CD8-positive, alpha-beta memory T cell (primary cell): ENCODE data around the gene ARIH1. TPM values are rescaled to one million over a fixed set of nuclear protein-coding genes. Genes with fewer than 3 reads are reported as not detected.

ENCODE experiments used
- CTCF ChIA-PET: fragments of 350-600 bp; sonication (Branson Sonifier 250); formaldehyde crosslinking; loops from one replicate; lab custom pipeline; 2021; ENCODE audit warnings: antibody characterized with exemption; lab: Charles Lee
- POLR2A ChIA-PET: fragments of 350-600 bp; sonication (Branson Sonifier 250); formaldehyde crosslinking; loops from one replicate; lab custom pipeline; 2021; ENCODE audit warnings: antibody characterized with exemption; lab: Charles Lee
- DNase-seq, 5 donors: peaks; one replicate each; pipeline versions ENCODE4 v3.0.0 to v3.0.0-alpha.2; 2020 to 2022; ENCODE audit warnings: mixed read lengths in 1 of 5
- H3K27ac ChIP-seq: one replicate; pipeline ENCODE4 v1.7.0; 2013; ENCODE audit warnings: low read depth, mild to moderate bottlenecking, low read length, moderate library complexity
- H3K27me3 ChIP-seq: 2 replicates; pipeline ENCODE4 v1.7.0; 2013; ENCODE audit warnings: low read length, mild to moderate bottlenecking; ENCODE audit not compliant: insufficient read depth, poor library complexity, severe bottlenecking
- H3K36me3 ChIP-seq: 2 replicates; pipeline ENCODE4 v1.7.0; 2013; ENCODE audit warnings: mild to moderate bottlenecking, low read length, moderate library complexity; ENCODE audit not compliant: insufficient read depth
- H3K4me1 ChIP-seq: 2 replicates; pipeline ENCODE4 v1.7.0; 2013; ENCODE audit warnings: mild to moderate bottlenecking, low read length, moderate library complexity; ENCODE audit not compliant: insufficient read depth
- H3K4me3 ChIP-seq: 2 replicates; pipeline ENCODE4 v1.7.0; 2013; ENCODE audit warnings: mild to moderate bottlenecking, low read length
- H3K9me3 ChIP-seq: 2 replicates; pipeline ENCODE4 v1.7.0; 2013; ENCODE audit warnings: mild to moderate bottlenecking, low read length
- H3K27ac Mint-ChIP-seq, 8 donors: one replicate each; pipeline ENCODE4 v1.8.0; 2020 to 2021; ENCODE audit warnings: mixed read lengths in 8 of 8, mild to moderate bottlenecking in 6 of 8, inconsistent platforms in 3 of 8, moderate library complexity in 3 of 8
- H3K27me3 Mint-ChIP-seq, 2 donors: one replicate each; pipeline ENCODE4 v1.8.0; 2020 to 2021; ENCODE audit warnings: mixed read lengths in 2 of 2, mild to moderate bottlenecking in 1 of 2, moderate library complexity in 1 of 2
- H3K36me3 Mint-ChIP-seq, 3 donors: one replicate each; pipeline ENCODE4 v1.8.0; 2020 to 2021; ENCODE audit warnings: mixed read lengths in 3 of 3, inconsistent platforms in 1 of 3, mild to moderate bottlenecking in 1 of 3
- H3K4me1 Mint-ChIP-seq, 3 donors: one replicate each; pipeline ENCODE4 v1.8.0; 2020 to 2021; ENCODE audit warnings: mixed read lengths in 3 of 3, inconsistent platforms in 1 of 3, mild to moderate bottlenecking in 1 of 3
- H3K4me3 Mint-ChIP-seq, 7 donors: one replicate each; pipeline ENCODE4 v1.8.0; 2020 to 2021; ENCODE audit warnings: mixed read lengths in 7 of 7, mild to moderate bottlenecking in 6 of 7, moderate library complexity in 4 of 7, inconsistent platforms in 2 of 7
- H3K9me3 Mint-ChIP-seq, 5 donors: one replicate each; pipeline ENCODE4 v1.8.0; 2020 to 2022; ENCODE audit warnings: mixed read lengths in 5 of 5, mild to moderate bottlenecking in 3 of 5, moderate library complexity in 2 of 5, inconsistent platforms in 1 of 5
- polyA plus RNA-seq: library from polyadenylated mRNA; unstranded; fragments of 300-500 nt; fragmentation: Illumina TruSeq; gene quantifications from one replicate; pipeline ENCODE4 v1.2.3, GENCODE V29; 2021
- total RNA-seq, 2 experiments: library from RNA; stranded (reverse); gene quantifications; one replicate each; pipeline ENCODE4 v1.2.3, GENCODE V29; 2021

The ARIH1 gene
- total and polyA plus RNA-seq, 3 experiments from 2014 or later, result 24.3 to 164 (median 153) TPM

DNA sequence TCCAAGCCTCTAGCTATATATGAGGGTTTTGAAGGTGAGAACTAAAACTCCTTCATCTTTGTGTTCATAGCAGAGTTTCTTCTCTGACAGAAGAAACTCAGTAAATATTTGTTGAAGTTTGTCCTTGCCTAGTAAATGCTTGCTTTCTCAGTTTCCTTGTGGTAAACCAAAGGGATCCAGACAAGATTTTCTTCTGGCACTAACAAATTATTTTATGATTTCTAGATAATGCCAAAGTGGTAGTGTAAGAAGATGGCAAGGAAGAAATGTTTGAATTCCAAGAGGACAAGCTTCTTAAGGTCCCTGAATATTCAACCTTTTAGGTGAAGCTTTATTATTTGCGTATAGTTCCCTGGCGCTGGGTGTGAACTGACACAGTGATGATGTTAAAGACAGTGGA, 14.4 kb downstream of the ARIH1 start:
- Mint-ChIP-seq H3K4me3 (peak overlapping the region in 3 of 7 donors; percentile 23 to 53 (median 33)), H3K36me3 (peaks cover 0 to 41% (median 0%) of the 10 kb centered on the region in 3 donors), H3K27me3 (no peaks in the 10 kb centered on the region), H3K4me1 (peaks cover 73 to 94% (median 92%) of the 10 kb centered on the region in 3 donors), H3K27ac (peak overlapping the region in 1 of 8 donors; percentile 14), H3K9me3 (no peaks in the 10 kb centered on the region)
- Histone ChIP-seq H3K27ac (no peak overlapping the region), H3K36me3 (no peaks in the 10 kb centered on the region), H3K4me3 (no peak overlapping the region), H3K4me1 (peaks cover 67% of the 10 kb centered on the region), H3K9me3 (no peaks in the 10 kb centered on the region), H3K27me3 (no peaks in the 10 kb centered on the region)
- ChIA-PET CTCF (no interaction called here), POLR2A (no interaction called here)
- DNase-seq, result no peak

DNA sequence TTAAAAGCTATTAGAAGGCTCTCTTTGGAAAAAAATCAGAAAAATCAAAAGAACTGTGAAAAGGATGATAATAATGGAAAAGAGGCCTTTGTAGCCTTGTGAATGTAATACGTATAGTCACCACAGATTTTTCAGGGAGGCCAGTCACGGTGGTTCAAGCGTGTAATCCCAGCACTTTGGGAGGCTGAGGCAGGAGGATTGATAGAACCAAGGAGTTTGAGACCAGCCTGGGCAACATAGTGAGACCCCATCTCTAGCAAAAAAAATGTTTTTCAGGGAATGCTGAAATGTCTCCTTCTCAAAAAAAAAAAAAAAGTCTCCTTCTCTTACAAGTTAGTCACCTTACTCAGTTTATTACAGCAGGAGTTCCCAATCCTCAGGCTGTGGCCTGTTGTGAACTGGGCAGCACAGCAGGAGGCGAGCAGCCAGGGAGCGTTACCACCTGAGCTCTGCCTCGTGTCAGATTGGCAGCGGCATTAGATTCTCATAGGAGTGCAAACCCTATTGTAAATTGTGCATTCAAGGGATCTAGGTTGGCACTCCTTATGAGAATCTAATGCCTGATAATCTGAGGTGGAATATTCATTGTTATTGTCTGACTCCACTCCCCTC, 15.9 kb downstream of the ARIH1 start:
- no peaks in the 10 kb centered on the region for H3K36me3 ChIP-seq
- H3K27me3 ChIP-seq, result no peaks in the 10 kb centered on the region
- POLR2A ChIA-PET, result no interaction called here
- H3K4me1 ChIP-seq, result peaks cover 72% of the 10 kb centered on the region
- H3K4me3 Mint-ChIP-seq, result peak overlapping the region in 5 of 7 donors; percentile 1 to 43 (median 6)
- no peak overlapping the region for H3K4me3 ChIP-seq
- peaks cover 0 to 34% (median 0%) of the 10 kb centered on the region in 3 donors for H3K36me3 Mint-ChIP-seq
- CTCF ChIA-PET, result no interaction called here
- no peaks in the 10 kb centered on the region for H3K27me3 Mint-ChIP-seq
- H3K27ac ChIP-seq, result no peak overlapping the region
- H3K4me1 Mint-ChIP-seq, result peaks cover 75 to 95% (median 94%) of the 10 kb centered on the region in 3 donors
- no peaks in the 10 kb centered on the region for H3K9me3 Mint-ChIP-seq
- no peaks in the 10 kb centered on the region for H3K9me3 ChIP-seq
- DNase-seq, result no peak
- H3K27ac Mint-ChIP-seq, result peak overlapping the region in 3 of 8 donors; percentile 25 to 39 (median 29)

DNA sequence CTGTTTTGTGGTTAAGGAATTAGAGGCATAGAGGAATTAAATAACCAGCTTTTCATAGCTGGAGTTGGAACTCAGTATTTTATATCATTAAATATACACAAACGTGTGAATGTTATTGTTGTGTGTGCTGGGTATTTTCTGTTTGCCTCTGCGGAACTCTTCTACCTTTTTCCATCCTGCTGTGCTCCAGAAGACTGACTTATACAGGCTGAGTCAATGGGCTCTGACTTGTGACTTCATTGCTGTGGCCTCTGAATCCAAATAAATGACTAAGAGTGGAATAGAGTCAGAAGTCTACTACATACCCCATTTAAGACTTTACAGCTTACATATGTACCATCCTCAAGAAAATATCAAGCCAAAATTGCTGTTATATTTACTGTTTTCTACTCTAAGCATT, 17.6 kb downstream of the ARIH1 start:
- POLR2A ChIA-PET, result no interaction called here
- Histone ChIP-seq H3K27ac (no peak overlapping the region), H3K4me3 (no peak overlapping the region), H3K36me3 (no peaks in the 10 kb centered on the region), H3K9me3 (no peaks in the 10 kb centered on the region), H3K4me1 (peaks cover 65% of the 10 kb centered on the region), H3K27me3 (no peaks in the 10 kb centered on the region)
- DNase-seq, result no peak
- peak overlapping the region in 1 of 7 donors; percentile 10 for H3K4me3 Mint-ChIP-seq
- H3K27ac Mint-ChIP-seq, result no peak overlapping the region
- CTCF ChIA-PET, result no interaction called here
- no peaks in the 10 kb centered on the region for H3K9me3 Mint-ChIP-seq
- peaks cover 75 to 97% (median 97%) of the 10 kb centered on the region in 3 donors for H3K4me1 Mint-ChIP-seq
- no peaks in the 10 kb centered on the region for H3K27me3 Mint-ChIP-seq
- H3K36me3 Mint-ChIP-seq, result peaks cover 0 to 29% (median 0%) of the 10 kb centered on the region in 3 donors

GRCh38 chr15:72492733-72493132, 18.6 kb downstream of the ARIH1 start:
- no peak overlapping the region for H3K4me3 ChIP-seq
- H3K4me1 ChIP-seq, result peaks cover 57% of the 10 kb centered on the region
- POLR2A ChIA-PET, result no interaction called here
- Mint-ChIP-seq H3K27me3 (no peaks in the 10 kb centered on the region), H3K36me3 (peaks cover 0 to 30% (median 0%) of the 10 kb centered on the region in 3 donors), H3K9me3 (no peaks in the 10 kb centered on the region), H3K4me1 (peaks cover 77 to 98% (median 98%) of the 10 kb centered on the region in 3 donors), H3K4me3 (peak overlapping the region in 2 of 7 donors; percentile 23 to 30), H3K27ac (peak overlapping the region in 1 of 8 donors; percentile 4)
- no peaks in the 10 kb centered on the region for H3K9me3 ChIP-seq
- H3K36me3 ChIP-seq, result no peaks in the 10 kb centered on the region
- CTCF ChIA-PET, result interaction anchor here (1.1 kb wide), 1 partner anchor 13 kb away, joined by 3 read pairs; no protein-coding TSS in a partner anchor
- no peaks in the 10 kb centered on the region for H3K27me3 ChIP-seq
- no peak for DNase-seq
- H3K27ac ChIP-seq, result no peak overlapping the region

DNA sequence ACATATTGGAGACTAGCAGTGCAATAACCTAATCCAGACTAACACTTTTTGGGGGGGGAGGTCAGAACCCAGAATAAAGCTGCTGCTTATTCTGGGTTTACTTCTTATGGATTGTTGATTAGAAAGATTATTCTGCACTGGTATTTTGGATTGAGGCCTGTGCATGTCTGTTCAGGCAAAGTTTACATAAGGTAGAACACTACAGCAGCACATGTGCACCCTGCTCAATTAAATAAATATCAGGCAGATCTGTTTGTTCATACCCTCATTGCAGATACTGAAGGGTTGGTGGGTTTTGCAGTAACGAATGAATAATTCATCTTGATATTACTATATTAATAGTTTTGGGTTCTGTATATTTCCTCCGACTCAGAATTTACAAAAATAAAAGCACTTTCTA, 19.1 kb downstream of the ARIH1 start:
- Mint-ChIP-seq H3K27ac (peak overlapping the region in 1 of 8 donors; percentile 4), H3K4me3 (peak overlapping the region in 2 of 7 donors; percentile 23 to 30), H3K4me1 (peaks cover 79 to 98% (median 98%) of the 10 kb centered on the region in 3 donors), H3K36me3 (peaks cover 0 to 31% (median 0%) of the 10 kb centered on the region in 3 donors), H3K27me3 (no peaks in the 10 kb centered on the region), H3K9me3 (no peaks in the 10 kb centered on the region)
- Histone ChIP-seq H3K9me3 (no peaks in the 10 kb centered on the region), H3K36me3 (no peaks in the 10 kb centered on the region), H3K4me1 (peaks cover 56% of the 10 kb centered on the region), H3K4me3 (no peak overlapping the region), H3K27me3 (no peaks in the 10 kb centered on the region), H3K27ac (no peak overlapping the region)
- no peak for DNase-seq
- CTCF ChIA-PET, result interaction anchor here (1.1 kb wide), 1 partner anchor 13 kb away, joined by 3 read pairs; no protein-coding TSS in a partner anchor
- POLR2A ChIA-PET, result no interaction called here

- Histone ChIP-seq H3K4me3 (no peak overlapping the region), H3K9me3 (no peaks in the 10 kb centered on the region), H3K4me1 (peaks cover 50% of the 10 kb centered on the region), H3K36me3 (no peaks in the 10 kb centered on the region), H3K27ac (no peak overlapping the region), H3K27me3 (no peaks in the 10 kb centered on the region)
- H3K4me3 Mint-ChIP-seq, result no peak overlapping the region
- no peaks in the 10 kb centered on the region for H3K9me3 Mint-ChIP-seq
- peaks cover 0 to 24% (median 0%) of the 10 kb centered on the region in 3 donors for H3K36me3 Mint-ChIP-seq
- ChIA-PET POLR2A (interaction anchor here (0.6 kb wide), 1 partner anchor 45 kb away, joined by 3 read pairs; no protein-coding TSS in a partner anchor), CTCF (interaction anchor here (1.6 kb wide), 1 partner anchor 38 kb away, joined by 5 read pairs; no protein-coding TSS in a partner anchor)
- H3K27ac Mint-ChIP-seq, result peak overlapping the region in 1 of 8 donors; percentile 35
- peaks cover 0 to 1% of the 10 kb centered on the region in 2 donors for H3K27me3 Mint-ChIP-seq
- peaks cover 73 to 95% (median 93%) of the 10 kb centered on the region in 3 donors for H3K4me1 Mint-ChIP-seq
- DNase-seq, result no peak
Observed at GRCh38 chr15:72495007-72495406, 20.9 kb downstream of the ARIH1 start.

DNA sequence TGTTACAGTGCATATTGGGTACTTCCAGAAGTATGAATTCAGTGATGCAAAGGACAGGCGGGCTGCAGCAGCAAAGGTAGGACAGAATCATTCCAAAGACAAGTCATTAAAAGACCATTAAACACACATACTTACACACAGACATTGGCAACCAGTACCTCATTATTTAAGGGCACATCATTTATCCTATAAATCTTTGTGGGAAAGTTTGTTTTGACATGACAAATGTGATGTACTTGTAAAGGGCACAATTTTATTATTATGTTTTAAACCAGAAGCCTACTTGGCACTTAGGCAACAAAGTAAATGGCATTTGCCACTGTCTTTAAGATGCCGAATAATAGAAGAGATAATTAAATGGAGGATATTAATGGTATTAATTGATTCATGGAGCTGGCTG, 22.7 kb downstream of the ARIH1 start:
- H3K4me3 ChIP-seq, result no peak overlapping the region
- H3K4me1 Mint-ChIP-seq, result peaks cover 69 to 92% (median 91%) of the 10 kb centered on the region in 3 donors
- H3K27ac Mint-ChIP-seq, result peak overlapping the region in 2 of 8 donors; percentile 6 to 40
- H3K4me1 ChIP-seq, result peaks cover 42% of the 10 kb centered on the region
- H3K4me3 Mint-ChIP-seq, result peak overlapping the region in 1 of 7 donors; percentile 55
- peaks cover 0 to 1% of the 10 kb centered on the region in 2 donors for H3K27me3 Mint-ChIP-seq
- POLR2A ChIA-PET, result no interaction called here
- H3K27me3 ChIP-seq, result no peaks in the 10 kb centered on the region
- H3K27ac ChIP-seq, result no peak overlapping the region
- peaks cover 0 to 20% (median 0%) of the 10 kb centered on the region in 3 donors for H3K36me3 Mint-ChIP-seq
- no peaks in the 10 kb centered on the region for H3K9me3 Mint-ChIP-seq
- no peaks in the 10 kb centered on the region for H3K36me3 ChIP-seq
- CTCF ChIA-PET, result no interaction called here
- no peak for DNase-seq
- no peaks in the 10 kb centered on the region for H3K9me3 ChIP-seq

GRCh38 chr15:72497402-72497801, 23.3 kb downstream of the ARIH1 start:
- peaks cover 70 to 92% (median 91%) of the 10 kb centered on the region in 3 donors for H3K4me1 Mint-ChIP-seq
- Histone ChIP-seq H3K4me3 (no peak overlapping the region), H3K27ac (no peak overlapping the region), H3K36me3 (no peaks in the 10 kb centered on the region), H3K4me1 (peaks cover 43% of the 10 kb centered on the region), H3K9me3 (no peaks in the 10 kb centered on the region), H3K27me3 (no peaks in the 10 kb centered on the region)
- peaks cover 0 to 1% of the 10 kb centered on the region in 2 donors for H3K27me3 Mint-ChIP-seq
- peak overlapping the region in 1 of 8 donors; percentile 32 for H3K27ac Mint-ChIP-seq
- no peaks in the 10 kb centered on the region for H3K9me3 Mint-ChIP-seq
- H3K4me3 Mint-ChIP-seq, result no peak overlapping the region
- no peak for DNase-seq
- ChIA-PET CTCF (no interaction called here), POLR2A (no interaction called here)
- peaks cover 0 to 19% (median 0%) of the 10 kb centered on the region in 3 donors for H3K36me3 Mint-ChIP-seq
